ENCODE data around the gene PRKN.

DNA sequence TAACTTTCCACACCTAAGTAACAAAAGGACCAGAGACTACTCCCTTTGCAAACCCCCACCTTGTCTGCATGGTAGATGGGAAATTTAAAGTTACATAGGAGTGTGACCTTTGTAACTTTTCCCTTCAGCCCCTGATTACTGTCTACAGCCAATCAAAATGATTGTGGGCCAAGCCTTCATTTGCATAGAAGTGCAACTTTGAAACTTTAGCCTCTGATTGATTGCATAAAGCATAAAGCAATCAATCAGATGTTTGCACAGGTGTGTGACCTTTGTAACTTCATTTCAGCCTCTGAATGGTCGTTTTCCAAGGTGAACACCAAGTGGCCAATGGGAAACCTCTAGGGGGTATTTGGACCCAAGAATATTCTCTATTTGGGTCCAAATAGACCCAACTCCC is 46.1 kb downstream of the PRKN start:
- TF ChIP-seq, protein P1, sequence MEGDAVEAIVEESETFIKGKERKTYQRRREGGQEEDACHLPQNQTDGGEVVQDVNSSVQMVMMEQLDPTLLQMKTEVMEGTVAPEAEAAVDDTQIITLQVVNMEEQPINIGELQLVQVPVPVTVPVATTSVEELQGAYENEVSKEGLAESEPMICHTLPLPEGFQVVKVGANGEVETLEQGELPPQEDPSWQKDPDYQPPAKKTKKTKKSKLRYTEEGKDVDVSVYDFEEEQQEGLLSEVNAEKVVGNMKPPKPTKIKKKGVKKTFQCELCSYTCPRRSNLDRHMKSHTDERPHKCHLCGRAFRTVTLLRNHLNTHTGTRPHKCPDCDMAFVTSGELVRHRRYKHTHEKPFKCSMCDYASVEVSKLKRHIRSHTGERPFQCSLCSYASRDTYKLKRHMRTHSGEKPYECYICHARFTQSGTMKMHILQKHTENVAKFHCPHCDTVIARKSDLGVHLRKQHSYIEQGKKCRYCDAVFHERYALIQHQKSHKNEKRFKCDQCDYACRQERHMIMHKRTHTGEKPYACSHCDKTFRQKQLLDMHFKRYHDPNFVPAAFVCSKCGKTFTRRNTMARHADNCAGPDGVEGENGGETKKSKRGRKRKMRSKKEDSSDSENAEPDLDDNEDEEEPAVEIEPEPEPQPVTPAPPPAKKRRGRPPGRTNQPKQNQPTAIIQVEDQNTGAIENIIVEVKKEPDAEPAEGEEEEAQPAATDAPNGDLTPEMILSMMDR (IDR thresholded peaks at IDR 0.05): no peak
- no peak for TF ChIP-seq POLR2A (IDR thresholded peaks at IDR 0.05)
